NB4 (cell line): ENCODE measurements around the gene PARP12.

Source experiments
- DNase-seq: peaks from one replicate; pipeline ENCODE4 v3.0.0; 2010; ENCODE audit warnings: low read depth
- H3K4me3 ChIP-seq: one replicate; pipeline ENCODE4 v1.5.1; 2011; ENCODE audit warnings: mild to moderate bottlenecking, low read depth, low read length, moderate library complexity
- CTCF ChIP-seq: IDR thresholded peaks from one replicate; pipeline ENCODE4 v1.5.1; 2012; ENCODE audit warnings: low read depth, low read length
- MAX ChIP-seq: IDR thresholded peaks from 2 replicates; pipeline ENCODE4 v1.6.1; 2011; ENCODE audit warnings: low read depth, low read length
- MYC ChIP-seq: IDR thresholded peaks from 2 replicates; pipeline ENCODE4 v1.6.1; 2011; ENCODE audit warnings: low read depth, low read length
- POLR2A ChIP-seq: IDR thresholded peaks from 2 replicates; pipeline ENCODE4 v1.6.1; 2011; ENCODE audit warnings: mild to moderate bottlenecking; ENCODE audit not compliant: insufficient read length; ENCODE audit errors: extremely low read depth

The PARP12 gene

GRCh38 chr7:140021603-140022002 lies 41.1 kb downstream of the PARP12 start:
- TF ChIP-seq MYC (no peak), POLR2A (no peak), MAX (no peak), CTCF (no peak)
- no peak overlapping the region for H3K4me3 ChIP-seq
- DNase-seq = no peak

GRCh38 chr7:140019606-140020005 lies 43.1 kb downstream of the PARP12 start:
- DNase-seq = no peak
- TF ChIP-seq MAX = no peak
- TF ChIP-seq CTCF = no peak
- no peak for TF ChIP-seq POLR2A
- no peak for TF ChIP-seq MYC
- H3K4me3 ChIP-seq = no peak overlapping the region

- no peak overlapping the region for H3K4me3 ChIP-seq
- TF ChIP-seq POLR2A (no peak), CTCF (no peak), MYC (no peak), MAX (no peak)
- DNase-seq = no peak
Observed at GRCh38 chr7:140019172-140019571, 43.6 kb downstream of the PARP12 start.

- TF ChIP-seq POLR2A = no peak
- no peak for TF ChIP-seq MYC
- TF ChIP-seq CTCF = no peak
- no peak for TF ChIP-seq MAX
- no peak for DNase-seq
- no peak overlapping the region for H3K4me3 ChIP-seq
Observed at GRCh38 chr7:140018125-140019043, 44.4 kb downstream of the PARP12 start.

- no peak overlapping the region for H3K4me3 ChIP-seq
- no peak for DNase-seq
- no peak for TF ChIP-seq CTCF
- no peak for TF ChIP-seq MAX
- no peak for TF ChIP-seq MYC
- no peak for TF ChIP-seq POLR2A
Observed at GRCh38 chr7:140017543-140017942, 45.2 kb downstream of the PARP12 start.
